22Rv1 (cell line): ENCODE results near the gene SAE1.

Source experiments
- ZFX ChIP-seq: fragments of 450-650 bp; IDR thresholded peaks from 2 replicates; pipeline ENCODE4 v1.6.1; 2017; ENCODE audit warnings: antibody characterized with exemption, borderline replicate concordance
- TF ChIP-seq, protein P1 (sequence below): fragments of 450-650 bp; IDR thresholded peaks from 2 replicates; pipeline ENCODE4 v1.5.1; 2017; ENCODE audit warnings: mild to moderate bottlenecking

GRCh38 chr19:47152205-47152604, 21.6 kb downstream of the SAE1 start:
- TF ChIP-seq, protein P1, sequence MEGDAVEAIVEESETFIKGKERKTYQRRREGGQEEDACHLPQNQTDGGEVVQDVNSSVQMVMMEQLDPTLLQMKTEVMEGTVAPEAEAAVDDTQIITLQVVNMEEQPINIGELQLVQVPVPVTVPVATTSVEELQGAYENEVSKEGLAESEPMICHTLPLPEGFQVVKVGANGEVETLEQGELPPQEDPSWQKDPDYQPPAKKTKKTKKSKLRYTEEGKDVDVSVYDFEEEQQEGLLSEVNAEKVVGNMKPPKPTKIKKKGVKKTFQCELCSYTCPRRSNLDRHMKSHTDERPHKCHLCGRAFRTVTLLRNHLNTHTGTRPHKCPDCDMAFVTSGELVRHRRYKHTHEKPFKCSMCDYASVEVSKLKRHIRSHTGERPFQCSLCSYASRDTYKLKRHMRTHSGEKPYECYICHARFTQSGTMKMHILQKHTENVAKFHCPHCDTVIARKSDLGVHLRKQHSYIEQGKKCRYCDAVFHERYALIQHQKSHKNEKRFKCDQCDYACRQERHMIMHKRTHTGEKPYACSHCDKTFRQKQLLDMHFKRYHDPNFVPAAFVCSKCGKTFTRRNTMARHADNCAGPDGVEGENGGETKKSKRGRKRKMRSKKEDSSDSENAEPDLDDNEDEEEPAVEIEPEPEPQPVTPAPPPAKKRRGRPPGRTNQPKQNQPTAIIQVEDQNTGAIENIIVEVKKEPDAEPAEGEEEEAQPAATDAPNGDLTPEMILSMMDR: no peak
- no peak for TF ChIP-seq ZFX
